Neural progenitor cell (in vitro differentiated cells): ENCODE results near the gene RPL35A.

ENCODE experiments used
- CTCF ChIP-seq: fragments of 200-600 bp; sonication (generic); IDR thresholded peaks from 2 replicates; pipeline ENCODE4 v1.5.1; 2017; ENCODE audit warnings: antibody characterized with exemption, mild to moderate bottlenecking
- EZH2 ChIP-seq: fragments of 200-600 bp; sonication (generic); IDR thresholded peaks from 2 replicates; pipeline ENCODE4 v1.6.1; 2017; ENCODE audit warnings: antibody characterized with exemption, mild to moderate bottlenecking, moderate library complexity
- EZH2phosphoT487 ChIP-seq: fragments of 200-600 bp; sonication (generic); IDR thresholded peaks from 2 replicates; pipeline ENCODE4 v1.6.1; 2017; ENCODE audit warnings: antibody characterized with exemption

GRCh38 chr3:197957790-197958133 lies 7.8 kb downstream of the RPL35A start:
- TF ChIP-seq EZH2 (no peak), CTCF (no peak), EZH2phosphoT487 (no peak)
